Skeletal muscle tissue (tissue), 4 donors: ENCODE data around the gene SEMA3A. TPM values are rescaled to one million over a fixed set of nuclear protein-coding genes. Genes with fewer than 3 reads are reported as not detected.
"Not testable (repeated sequence)": the region's sequence is repeated elsewhere in the genome, so short reads cannot be mapped to it uniquely, and the experiment has no call there.

Experiments
- H3K27ac ChIP-seq: one replicate; pipeline ENCODE4 v1.7.0; 2013; ENCODE audit warnings: mild to moderate bottlenecking, low read depth, low read length, inconsistent platforms
- H3K27me3 ChIP-seq, 3 donors: one replicate each; pipeline ENCODE4 v1.7.0; 2013; ENCODE audit warnings: low read length in 3 of 3; ENCODE audit not compliant: control insufficient read depth in 3 of 3, insufficient read depth in 3 of 3
- H3K36me3 ChIP-seq, 3 donors: one replicate each; pipeline ENCODE4 v1.7.0; 2013; ENCODE audit warnings: low read length in 3 of 3; ENCODE audit not compliant: control insufficient read depth in 3 of 3, insufficient read depth in 3 of 3
- H3K4me1 ChIP-seq, 3 donors: one replicate each; pipeline ENCODE4 v1.7.0; 2013; ENCODE audit warnings: low read length in 3 of 3, mild to moderate bottlenecking in 3 of 3; ENCODE audit not compliant: control insufficient read depth in 3 of 3, insufficient read depth in 3 of 3
- H3K4me3 ChIP-seq, 3 donors: one replicate each; pipeline ENCODE4 v1.7.0; 2013; ENCODE audit warnings: low read length in 3 of 3
- H3K9ac ChIP-seq, 3 donors: one replicate each; pipeline ENCODE4 v1.7.0; 2013; ENCODE audit warnings: low read length in 3 of 3, mild to moderate bottlenecking in 3 of 3, moderate library complexity in 2 of 3, low read depth in 1 of 3
- H3K9me3 ChIP-seq, 3 donors: one replicate each; pipeline ENCODE4 v1.7.0; 2013; ENCODE audit warnings: low read length in 3 of 3; ENCODE audit not compliant: control insufficient read depth in 3 of 3
- total RNA-seq: library from RNA; depleted of rRNA; stranded (reverse); fragments of >200 nt; gene quantifications from one replicate; pipeline ENCODE4 v1.2.3, GENCODE V29; 2014
- donor health status: Osteomylitis.

SEMA3A gene
- total RNA-seq: 24.5 TPM

DNA sequence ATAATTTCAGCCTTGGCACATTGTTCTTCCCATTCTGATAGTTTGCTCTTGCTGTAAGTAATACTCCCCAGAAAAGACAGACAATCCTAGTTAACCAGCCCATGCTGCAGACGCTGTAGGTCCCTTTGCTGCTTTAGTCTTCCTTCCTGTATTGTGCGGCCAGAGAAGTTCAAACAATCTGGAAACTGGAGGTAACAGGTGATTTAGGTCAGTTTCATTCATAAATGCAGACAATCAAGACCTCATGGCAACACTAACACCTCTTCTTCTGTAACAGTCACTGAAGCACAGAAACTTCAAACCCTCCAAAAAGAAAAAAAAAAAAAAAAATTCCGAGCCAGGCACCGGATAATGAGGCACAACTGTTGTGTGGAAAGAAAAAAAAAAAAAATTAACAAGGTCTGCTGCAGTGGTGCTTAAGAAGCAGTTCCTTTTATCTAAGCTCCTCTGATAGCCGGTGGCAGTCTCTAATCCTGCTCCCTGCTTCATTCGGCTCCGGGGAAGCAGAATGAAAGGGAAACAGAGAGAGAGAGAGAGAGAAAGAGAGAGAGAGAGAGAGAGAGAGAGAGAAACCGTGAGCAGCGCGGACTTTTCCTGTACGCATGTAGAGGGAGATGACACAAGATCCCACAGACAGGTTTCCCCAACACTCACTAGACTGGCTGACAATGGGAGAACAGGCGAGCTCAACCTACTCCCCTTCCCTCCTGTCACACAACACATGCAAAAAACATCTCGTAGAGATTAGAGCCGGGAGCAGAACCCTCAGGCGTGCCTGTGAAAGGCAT, at the start of gene SEMA3A:
Gene SEMA3A, minus strand, starts transcription at position 306 of the 788 bp plus-strand sequence. Its CDS starts 203 bp downstream, at position 103.
- Histone ChIP-seq H3K27ac (no peak within 1 kb of the TSS), H3K27me3 (no peaks in the 10 kb centered on the region), H3K4me1 (peaks cover 0 to 9% (median 6%) of the 10 kb centered on the region in 3 donors), H3K9me3 (no peaks in the 10 kb centered on the region), H3K9ac (peak within 1 kb of the TSS; percentile 4 to 57 (median 51)), H3K36me3 (no peaks in the 10 kb centered on the region), H3K4me3 (peak within 1 kb of the TSS; percentile 68 to 77 (median 68))

- not testable (repeated sequence) for H3K4me3 ChIP-seq, H3K9ac ChIP-seq, H3K27ac ChIP-seq, H3K4me1 ChIP-seq, H3K36me3 ChIP-seq, H3K9me3 ChIP-seq, H3K27me3 ChIP-seq
Measured at GRCh38 chr7:84243037-84243436, 48.4 kb upstream of the SEMA3A start.

DNA sequence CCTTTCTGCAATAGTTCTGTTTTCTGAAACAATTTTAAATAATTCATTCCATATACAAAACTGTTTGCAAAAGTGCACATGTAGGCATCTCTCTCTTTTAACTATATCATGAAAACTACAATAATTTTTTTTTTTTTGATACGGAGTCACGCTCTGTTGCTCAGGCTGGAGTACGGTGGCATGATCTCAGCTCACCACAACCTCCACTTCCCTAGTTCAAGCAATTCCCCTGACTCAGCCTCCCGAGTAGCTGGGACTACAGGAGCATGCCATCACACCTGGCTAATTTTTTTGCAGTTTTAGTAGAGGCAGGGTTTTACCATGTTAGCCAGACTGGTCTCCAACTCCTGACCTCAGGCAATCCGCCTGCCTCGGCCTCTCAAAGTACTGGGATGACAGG, 44.0 kb upstream of the SEMA3A start:
- H3K27ac ChIP-seq: no peak overlapping the region
- no peak overlapping the region for H3K4me3 ChIP-seq
- H3K36me3 ChIP-seq: no peaks in the 10 kb centered on the region
- peaks cover 0 to 2% (median 0%) of the 10 kb centered on the region in 3 donors for H3K9me3 ChIP-seq
- H3K4me1 ChIP-seq: no peaks in the 10 kb centered on the region
- no peaks in the 10 kb centered on the region for H3K27me3 ChIP-seq
- no peak overlapping the region for H3K9ac ChIP-seq

- Histone ChIP-seq H3K36me3 (no peaks in the 10 kb centered on the region), H3K4me3 (no peak overlapping the region), H3K27me3 (no peaks in the 10 kb centered on the region), H3K9me3 (peaks cover 0 to 2% (median 0%) of the 10 kb centered on the region in 3 donors), H3K9ac (no peak overlapping the region), H3K27ac (no peak overlapping the region), H3K4me1 (no peaks in the 10 kb centered on the region)
Measured at GRCh38 chr7:84237533-84238173, 43.1 kb upstream of the SEMA3A start.

DNA sequence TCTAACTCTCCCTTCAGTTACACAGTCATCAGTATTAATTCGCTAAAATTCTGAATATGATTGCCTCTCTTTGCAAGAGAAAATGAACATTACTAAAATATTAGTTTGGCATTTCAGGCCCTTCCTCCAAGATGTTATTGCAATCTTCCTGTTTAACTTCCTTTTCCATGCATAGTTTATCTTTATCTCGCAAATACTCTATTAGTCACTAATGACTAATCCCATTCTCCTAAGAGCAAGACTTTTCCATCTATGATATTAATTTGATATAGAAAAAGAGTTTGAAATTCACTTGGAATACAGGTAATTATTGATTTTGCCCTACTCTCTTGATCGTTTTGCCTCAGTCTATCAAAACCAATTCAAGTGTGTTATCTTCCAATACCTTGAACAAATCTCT, 41.8 kb upstream of the SEMA3A start:
- Histone ChIP-seq H3K9me3 (peaks cover 0 to 2% (median 0%) of the 10 kb centered on the region in 3 donors), H3K36me3 (no peaks in the 10 kb centered on the region), H3K27me3 (no peaks in the 10 kb centered on the region), H3K4me3 (no peak overlapping the region), H3K9ac (no peak overlapping the region), H3K4me1 (no peaks in the 10 kb centered on the region), H3K27ac (no peak overlapping the region)

DNA sequence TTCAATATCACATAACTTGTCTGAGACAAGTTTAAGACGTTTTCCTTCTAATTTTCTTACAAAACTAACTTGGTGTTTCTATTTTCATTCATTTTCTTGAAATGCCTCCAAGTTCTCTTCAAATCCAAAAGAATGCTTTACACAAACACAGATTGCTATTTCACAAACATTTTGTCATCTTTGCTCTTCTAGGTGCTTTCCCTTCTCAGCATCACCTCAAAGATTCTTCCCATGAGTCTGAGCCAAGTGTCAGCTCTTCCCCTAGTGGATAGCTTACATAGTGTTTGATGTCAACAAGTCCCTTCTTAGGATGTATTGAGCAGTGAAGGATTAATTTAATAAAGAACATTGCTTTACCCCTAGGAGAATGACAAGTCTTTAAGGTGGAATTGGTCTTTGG, 38.1 kb upstream of the SEMA3A start:
- Histone ChIP-seq H3K27ac (no peak overlapping the region), H3K4me1 (no peaks in the 10 kb centered on the region), H3K9ac (no peak overlapping the region), H3K9me3 (no peaks in the 10 kb centered on the region), H3K27me3 (no peaks in the 10 kb centered on the region), H3K36me3 (no peaks in the 10 kb centered on the region), H3K4me3 (no peak overlapping the region)

DNA sequence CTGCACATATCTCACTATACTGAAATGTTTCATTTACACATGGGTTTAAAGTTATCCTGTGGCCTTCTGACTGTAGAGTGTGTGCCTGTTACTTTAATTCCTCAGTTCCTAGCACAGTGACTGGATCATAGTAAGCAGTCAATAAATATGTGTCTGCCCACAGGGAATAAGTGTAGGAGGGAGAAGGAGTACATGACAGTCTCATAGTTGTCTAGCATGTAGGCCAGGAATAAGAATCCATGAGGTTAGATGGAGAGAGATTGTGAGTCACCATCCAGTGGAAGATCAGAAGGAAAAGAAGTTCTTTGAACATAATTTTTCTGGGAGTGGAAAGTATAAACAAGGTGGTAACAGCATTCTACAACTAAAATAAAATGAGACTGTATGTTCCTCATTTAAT, 36.6 kb upstream of the SEMA3A start:
- Histone ChIP-seq H3K9ac (no peak overlapping the region), H3K9me3 (no peaks in the 10 kb centered on the region), H3K36me3 (no peaks in the 10 kb centered on the region), H3K27me3 (no peaks in the 10 kb centered on the region), H3K27ac (no peak overlapping the region), H3K4me1 (no peaks in the 10 kb centered on the region), H3K4me3 (no peak overlapping the region)

GRCh38 chr7:84230491-84230890, 35.9 kb upstream of the SEMA3A start:
- H3K36me3 ChIP-seq: no peaks in the 10 kb centered on the region

GRCh38 chr7:84228526-84228925, 33.9 kb upstream of the SEMA3A start:
- no peaks in the 10 kb centered on the region for H3K9me3 ChIP-seq
- no peak overlapping the region for H3K9ac ChIP-seq
- H3K4me1 ChIP-seq: no peaks in the 10 kb centered on the region
- H3K27ac ChIP-seq: no peak overlapping the region
- H3K36me3 ChIP-seq: no peaks in the 10 kb centered on the region
- no peak overlapping the region for H3K4me3 ChIP-seq
- no peaks in the 10 kb centered on the region for H3K27me3 ChIP-seq

More at GRCh38 chr7:84230491-84230890, 35.9 kb upstream of the SEMA3A start:
- H3K27me3 ChIP-seq: no peaks in the 10 kb centered on the region
- H3K9ac ChIP-seq: no peak overlapping the region
- no peaks in the 10 kb centered on the region for H3K4me1 ChIP-seq
- H3K27ac ChIP-seq: no peak overlapping the region
- no peak overlapping the region for H3K4me3 ChIP-seq
- no peaks in the 10 kb centered on the region for H3K9me3 ChIP-seq

DNA sequence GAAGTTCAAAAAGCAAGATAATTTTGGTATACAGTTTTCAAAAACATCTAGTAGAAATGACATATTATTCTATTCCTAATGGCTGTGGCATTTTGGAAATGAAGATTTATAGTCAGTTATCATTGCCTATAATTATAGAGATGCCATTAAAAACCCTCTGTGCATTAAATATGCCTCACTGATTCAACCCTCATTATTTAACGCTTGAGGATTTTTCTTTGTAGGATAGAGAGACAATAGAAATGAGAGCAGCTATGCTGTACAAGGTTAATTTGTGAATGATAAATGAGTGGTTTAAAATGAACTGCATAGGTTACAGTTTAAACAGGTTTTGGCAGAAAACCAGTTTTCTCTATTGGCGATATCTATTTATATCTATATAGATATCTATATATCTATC, 32.2 kb upstream of the SEMA3A start:
- Histone ChIP-seq H3K4me3 (no peak overlapping the region), H3K9ac (no peak overlapping the region), H3K36me3 (no peaks in the 10 kb centered on the region), H3K4me1 (no peaks in the 10 kb centered on the region), H3K9me3 (no peaks in the 10 kb centered on the region), H3K27me3 (no peaks in the 10 kb centered on the region), H3K27ac (no peak overlapping the region)
